Midbrain (tissue), 1 donor: ENCODE data around the gene PERM1.

Experiments
- DNase-seq: peaks from one replicate; lab custom pipeline; 2025; lab: John Stamatoyannopoulos, UW

The PERM1 gene

GRCh38 chr1:934991-935750 lies 46.7 kb downstream of the PERM1 start:
- DNase-seq: no peak

GRCh38 chr1:933603-933940 lies 48.3 kb downstream of the PERM1 start:
- DNase-seq: no peak

- no peak for DNase-seq
These were observed 48.9 kb downstream of the PERM1 start for GRCh38 chr1:932776-933602.

- no peak for DNase-seq
These were observed 49.8 kb downstream of the PERM1 start for GRCh38 chr1:932173-932510.

GRCh38 chr1:931380-932172 lies 50.3 kb downstream of the PERM1 start:
- no peak for DNase-seq

GRCh38 chr1:930633-931138 lies 51.2 kb downstream of the PERM1 start:
- DNase-seq: no peak

GRCh38 chr1:929712-930632 lies 51.9 kb downstream of the PERM1 start:
- DNase-seq: no peak

- no peak for DNase-seq
These were observed 52.9 kb downstream of the PERM1 start for GRCh38 chr1:928825-929661.

GRCh38 chr1:927748-928147 lies 54.1 kb downstream of the PERM1 start:
- no peak for DNase-seq

GRCh38 chr1:927234-927633 lies 54.7 kb downstream of the PERM1 start:
- no peak for DNase-seq

- no peak for DNase-seq
These were observed 56.1 kb downstream of the PERM1 start for GRCh38 chr1:925561-926421.
